Stomach (tissue), 9 donors: Measurements from ENCODE around the gene ZMIZ2. TPM values are rescaled to one million over a fixed set of nuclear protein-coding genes. Genes with fewer than 3 reads are reported as not detected.

Experiments used
- DNase-seq, 2 donors: peaks; one replicate each; pipeline versions ENCODE4 v3.0.0 to v3.0.0-alpha.2; 2013 to 2019
- H3K27ac ChIP-seq, 5 donors: fragments of 200-600 bp in 4 of 5; sonication (generic) in 4 of 5; one replicate each; pipeline ENCODE4 v1.5.1; 2013 to 2019; ENCODE audit warnings: mild to moderate bottlenecking in 1 of 5, moderate library complexity in 1 of 5
- H3K27me3 ChIP-seq, 3 donors: fragments of 200-600 bp; sonication (generic); one replicate each; pipeline ENCODE4 v1.5.1; 2017 to 2019; ENCODE audit warnings: mixed run types in 1 of 3
- H3K36me3 ChIP-seq, 4 donors: fragments of 200-600 bp; sonication (generic); 1 replicate in 3 of 4; 2 replicates in 1 of 4; pipeline ENCODE4 v1.5.1; 2016 to 2019
- H3K4me1 ChIP-seq, 4 donors: fragments of 200-600 bp; sonication (generic); one replicate each; pipeline ENCODE4 v1.5.1; 2016 to 2019
- H3K4me3 ChIP-seq, 4 donors: fragments of 200-600 bp; sonication (generic) in 3 of 4; one replicate each; pipeline ENCODE4 v1.5.1; 2016 to 2019; ENCODE audit warnings: mild to moderate bottlenecking in 1 of 4
- H3K9me3 ChIP-seq, 4 donors: fragments of 200-600 bp; sonication (generic); one replicate each; pipeline ENCODE4 v1.5.1; 2016 to 2019
- CTCF ChIP-seq, 7 experiments: fragments of 450-650 bp in 4 of 7; fragments of 200-600 bp in 3 of 7; sonication (generic) in 3 of 7; IDR thresholded peaks; one replicate each; pipeline ENCODE4 v1.5.1; 2016 to 2019; ENCODE audit warnings: antibody characterized with exemption in 7 of 7, control low read depth in 2 of 7, mild to moderate bottlenecking in 1 of 7
- EP300 ChIP-seq: sonication (generic); formaldehyde crosslinking; IDR thresholded peaks from one replicate; pipeline ENCODE4 v1.6.1; 2017; ENCODE audit warnings: antibody characterized with exemption
- POLR2A ChIP-seq, 4 donors: fragments of 450-650 bp; IDR thresholded peaks; one replicate each; pipeline ENCODE4 v1.6.1; 2016; ENCODE audit warnings: antibody characterized with exemption in 4 of 4, control low read depth in 2 of 4, mild to moderate bottlenecking in 1 of 4, moderate library complexity in 1 of 4
- POLR2AphosphoS5 ChIP-seq, 3 donors: sonication (generic); formaldehyde crosslinking; IDR thresholded peaks; one replicate each; pipeline ENCODE4 v1.6.1; 2016; ENCODE audit warnings: antibody characterized with exemption in 3 of 3
- WGBS, 5 donors: extraction: QIAGEN DNeasy Blood & Tissue Kit in 3 of 5; methylation state at CpG; one replicate each; pipeline versions ENCODE4 v1.1.5 to v1.1.7; 2013 to 2018; 5-methylcytosine and 5-hydroxymethylcytosine counted together
- intact Hi-C: fragments of 100-400 bp; cut with DNase I; formaldehyde crosslinking; loops from one replicate; pipeline ENCODE4 v1.15.1; 2023; ENCODE audit warnings: low total_unique reads
- polyA plus RNA-seq, 3 donors: library from polyadenylated mRNA; stranded (reverse); fragments of 200-250 nt; gene quantifications; one replicate each; pipeline ENCODE4 v1.2.3, GENCODE V29; 2013
- total RNA-seq, 5 donors: library from RNA; depleted of rRNA; stranded (reverse); fragments of >200 nt; gene quantifications; one replicate each; pipeline versions ENCODE4 v1.1.0 to v1.2.3, GENCODE V29; 2014 to 2016
- donor health status: healthy with polysubstance abuse.
- donor health status: Bipolar disorder and iron deficiency.
- donor health status: healthy.

Gene ZMIZ2
- total and polyA plus RNA-seq, 8 donors: 14.5 to 108 (median 29.5) TPM

- Histone ChIP-seq H3K9me3 (no peaks in the 10 kb centered on the region), H3K4me1 (peaks cover 34 to 65% (median 52%) of the 10 kb centered on the region in 4 donors), H3K36me3 (peaks cover 32 to 51% (median 45%) of the 10 kb centered on the region in 4 donors), H3K27me3 (no peaks in the 10 kb centered on the region), H3K4me3 (no peak overlapping the region), H3K27ac (peak overlapping the region in 4 of 5 donors; percentile 26 to 54 (median 47))
- peak; percentile 41 to 63 for DNase-seq
- TF ChIP-seq POLR2A (IDR thresholded peaks at IDR 0.05): no peak
- TF ChIP-seq CTCF (IDR thresholded peaks at IDR 0.05): no peak
- no peak for TF ChIP-seq POLR2AphosphoS5 (IDR thresholded peaks at IDR 0.05)
- no peak for TF ChIP-seq EP300
- 38 to 60% (median 48%) methylated on average over 14 to 17 of the region's 17 CpGs for WGBS, 5 donors
- intact Hi-C loops: no loop called here
Observed at GRCh38 chr7:44755698-44756627, 7.3 kb downstream of the ZMIZ2 start.

- no peaks in the 10 kb centered on the region for H3K9me3 ChIP-seq
- intact Hi-C loops: no loop called here
Observed at GRCh38 chr7:44756904-44757303, 8.3 kb downstream of the ZMIZ2 start.

GRCh38 chr7:44757311-44757710 lies 8.7 kb downstream of the ZMIZ2 start:
- WGBS, 5 donors: 60 to 71% (median 67%) methylated on average over 2 to 10 of the region's 10 CpGs
- DNase-seq: peak in 1 of 2 donors; percentile 84
- Histone ChIP-seq H3K27ac (peak overlapping the region in 1 of 5 donors; percentile 47), H3K4me1 (peaks cover 29 to 61% (median 46%) of the 10 kb centered on the region in 4 donors), H3K27me3 (no peaks in the 10 kb centered on the region), H3K9me3 (no peaks in the 10 kb centered on the region), H3K36me3 (peaks cover 44 to 60% (median 59%) of the 10 kb centered on the region in 4 donors), H3K4me3 (no peak overlapping the region)
- TF ChIP-seq CTCF (IDR thresholded peaks at IDR 0.05) (no peak), EP300 (no peak), POLR2A (IDR thresholded peaks at IDR 0.05) (no peak), POLR2AphosphoS5 (IDR thresholded peaks at IDR 0.05) (no peak)
- intact Hi-C loops: no loop called here

More at GRCh38 chr7:44756904-44757303, 8.3 kb downstream of the ZMIZ2 start:
- Histone ChIP-seq H3K27me3 (no peaks in the 10 kb centered on the region), H3K4me1 (peaks cover 29 to 58% (median 46%) of the 10 kb centered on the region in 4 donors), H3K36me3 (peaks cover 41 to 60% (median 55%) of the 10 kb centered on the region in 4 donors), H3K4me3 (no peak overlapping the region), H3K27ac (peak overlapping the region in 2 of 5 donors; percentile 47)
- WGBS, 5 donors: 44 to 73% (median 59%) methylated on average over 10 to 12 of the region's 12 CpGs
- peak in 1 of 2 donors; percentile 72 for DNase-seq
- TF ChIP-seq POLR2A (IDR thresholded peaks at IDR 0.05): no peak
- TF ChIP-seq EP300: no peak
- TF ChIP-seq POLR2AphosphoS5 (IDR thresholded peaks at IDR 0.05): no peak
- no peak for TF ChIP-seq CTCF (IDR thresholded peaks at IDR 0.05)

- Histone ChIP-seq H3K27ac (no peak overlapping the region), H3K4me3 (no peak overlapping the region), H3K4me1 (peaks cover 29 to 60% (median 46%) of the 10 kb centered on the region in 4 donors), H3K36me3 (peaks cover 48 to 64% (median 63%) of the 10 kb centered on the region in 4 donors), H3K9me3 (no peaks in the 10 kb centered on the region), H3K27me3 (no peaks in the 10 kb centered on the region)
- 67 to 98% (median 89%) methylated on average over 5 to 7 of the region's 7 CpGs for WGBS, 5 donors
- TF ChIP-seq CTCF (IDR thresholded peaks at IDR 0.05): no peak
- TF ChIP-seq EP300: no peak
- no peak for TF ChIP-seq POLR2AphosphoS5 (IDR thresholded peaks at IDR 0.05)
- no peak for TF ChIP-seq POLR2A (IDR thresholded peaks at IDR 0.05)
- intact Hi-C loops: no loop called here
- DNase-seq: no peak
Observed at GRCh38 chr7:44757739-44758138, 9.1 kb downstream of the ZMIZ2 start.
